Stomach (tissue), 4 donors: Measurements from ENCODE around the gene WAS.
"Not testable (repeated sequence)": the region's sequence is repeated elsewhere in the genome, so short reads cannot be mapped to it uniquely, and the experiment has no call there.

Source experiments
- CTCF ChIP-seq, 7 experiments: fragments of 450-650 bp in 4 of 7; fragments of 200-600 bp in 3 of 7; sonication (generic) in 3 of 7; IDR thresholded peaks; one replicate each; pipeline ENCODE4 v1.5.1; 2016 to 2019; ENCODE audit warnings: antibody characterized with exemption in 7 of 7, control low read depth in 2 of 7, mild to moderate bottlenecking in 1 of 7
- POLR2AphosphoS5 ChIP-seq, 3 donors: sonication (generic); formaldehyde crosslinking; IDR thresholded peaks; one replicate each; pipeline ENCODE4 v1.6.1; 2016; ENCODE audit warnings: antibody characterized with exemption in 3 of 3

DNA sequence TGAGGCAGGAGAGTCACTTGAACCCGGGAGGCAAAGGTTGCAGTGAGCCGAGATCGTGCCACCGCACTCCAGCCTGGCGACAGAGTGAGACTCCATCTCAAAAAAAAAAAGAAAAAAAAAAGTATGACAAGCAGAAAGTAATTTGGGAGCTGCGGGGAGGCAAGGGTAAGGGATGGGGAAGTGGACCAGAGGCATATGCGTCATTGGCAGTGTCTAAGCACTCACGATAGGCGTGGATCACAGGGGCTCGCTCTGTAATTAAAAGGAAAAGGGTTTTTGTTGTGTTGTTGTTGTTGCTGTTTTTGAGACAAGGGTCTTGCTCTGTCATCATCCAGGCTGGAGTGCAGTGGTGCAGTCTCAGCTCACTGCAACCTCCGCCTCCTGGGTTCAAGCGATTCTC lies 804 bp upstream of the WAS start:
- not testable (repeated sequence) for TF ChIP-seq CTCF, POLR2AphosphoS5 (IDR thresholded peaks at IDR 0.05)
